Embryonic facial prominence (tissue), 1 donor: Measurements from ENCODE around the gene RALGDS.
"Not testable (repeated sequence)": the region's sequence is repeated elsewhere in the genome, so short reads cannot be mapped to it uniquely, and the experiment has no call there.

Experiments
- DNase-seq: peaks from one replicate; pipeline ENCODE4 v3.0.0-alpha.2; 2016; ENCODE audit errors: extremely low spot score

Gene RALGDS

DNA sequence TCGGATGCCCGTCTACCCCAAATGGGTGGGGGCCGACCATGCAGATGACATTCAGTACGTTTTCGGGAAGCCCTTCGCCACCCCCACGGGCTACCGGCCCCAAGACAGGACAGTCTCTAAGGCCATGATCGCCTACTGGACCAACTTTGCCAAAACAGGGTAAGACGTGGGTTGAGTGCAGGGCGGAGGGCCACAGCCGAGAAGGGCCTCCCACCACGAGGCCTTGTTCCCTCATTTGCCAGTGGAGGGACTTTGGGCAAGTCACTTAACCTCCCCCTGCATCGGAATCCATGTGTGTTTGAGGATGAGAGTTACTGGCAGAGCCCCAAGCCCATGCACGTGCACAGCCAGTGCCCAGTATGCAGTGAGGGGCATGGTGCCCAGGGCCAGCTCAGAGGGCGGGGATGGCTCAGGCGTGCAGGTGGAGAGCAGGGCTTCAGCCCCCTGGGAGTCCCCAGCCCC is 50.5 kb downstream of the RALGDS start:
- not testable (repeated sequence) for DNase-seq

DNA sequence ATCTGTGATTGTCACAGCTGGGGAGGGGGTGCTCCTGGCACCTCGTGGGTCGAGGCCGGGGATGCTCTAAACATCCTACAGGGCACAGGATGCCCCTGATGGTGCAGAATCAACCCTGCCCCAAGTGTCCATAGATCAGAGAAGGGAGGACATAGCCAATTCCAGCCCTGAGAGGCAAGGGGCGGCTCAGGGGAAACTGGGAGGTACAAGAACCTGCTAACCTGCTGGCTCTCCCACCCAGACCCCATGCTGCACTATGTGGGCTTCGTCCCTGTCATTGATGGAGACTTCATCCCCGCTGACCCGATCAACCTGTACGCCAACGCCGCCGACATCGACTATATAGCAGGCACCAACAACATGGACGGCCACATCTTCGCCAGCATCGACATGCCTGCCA is 52.6 kb downstream of the RALGDS start:
- not testable (repeated sequence) for DNase-seq

DNA sequence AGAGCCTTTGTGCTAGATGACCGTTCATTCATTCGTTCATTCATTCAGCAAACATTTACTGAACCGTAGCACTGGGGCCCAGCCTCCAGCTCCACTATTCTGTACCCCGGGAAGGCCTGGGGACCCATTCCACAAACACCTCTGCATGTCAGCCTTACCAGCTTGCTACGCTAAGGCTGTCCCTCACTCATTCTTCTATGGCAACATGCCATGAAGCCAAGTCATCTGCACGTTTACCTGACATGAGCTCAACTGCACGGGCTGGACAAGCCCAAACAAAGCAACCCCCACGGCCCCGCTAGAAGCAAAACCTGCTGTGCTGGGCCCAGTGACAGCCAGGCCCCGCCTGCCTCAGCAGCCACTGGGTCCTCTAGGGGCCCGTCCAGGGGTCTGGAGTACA is 53.2 kb downstream of the RALGDS start:
- no peak for DNase-seq

DNA sequence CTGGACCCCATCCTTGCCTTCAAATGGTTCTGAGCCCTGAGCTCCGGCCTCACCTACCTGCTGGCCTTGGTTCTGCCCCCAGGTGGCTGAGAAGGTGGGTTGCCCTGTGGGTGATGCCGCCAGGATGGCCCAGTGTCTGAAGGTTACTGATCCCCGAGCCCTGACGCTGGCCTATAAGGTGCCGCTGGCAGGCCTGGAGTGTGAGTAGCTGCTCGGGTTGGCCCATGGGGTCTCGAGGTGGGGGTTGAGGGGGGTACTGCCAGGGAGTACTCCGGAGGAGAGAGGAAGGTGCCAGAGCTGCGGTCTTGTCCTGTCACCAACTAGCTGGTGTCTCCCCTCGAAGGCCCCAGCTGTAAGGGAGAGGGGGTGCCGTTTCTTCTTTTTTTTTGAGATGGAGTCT is 54.0 kb downstream of the RALGDS start:
- DNase-seq, result no peak

DNA sequence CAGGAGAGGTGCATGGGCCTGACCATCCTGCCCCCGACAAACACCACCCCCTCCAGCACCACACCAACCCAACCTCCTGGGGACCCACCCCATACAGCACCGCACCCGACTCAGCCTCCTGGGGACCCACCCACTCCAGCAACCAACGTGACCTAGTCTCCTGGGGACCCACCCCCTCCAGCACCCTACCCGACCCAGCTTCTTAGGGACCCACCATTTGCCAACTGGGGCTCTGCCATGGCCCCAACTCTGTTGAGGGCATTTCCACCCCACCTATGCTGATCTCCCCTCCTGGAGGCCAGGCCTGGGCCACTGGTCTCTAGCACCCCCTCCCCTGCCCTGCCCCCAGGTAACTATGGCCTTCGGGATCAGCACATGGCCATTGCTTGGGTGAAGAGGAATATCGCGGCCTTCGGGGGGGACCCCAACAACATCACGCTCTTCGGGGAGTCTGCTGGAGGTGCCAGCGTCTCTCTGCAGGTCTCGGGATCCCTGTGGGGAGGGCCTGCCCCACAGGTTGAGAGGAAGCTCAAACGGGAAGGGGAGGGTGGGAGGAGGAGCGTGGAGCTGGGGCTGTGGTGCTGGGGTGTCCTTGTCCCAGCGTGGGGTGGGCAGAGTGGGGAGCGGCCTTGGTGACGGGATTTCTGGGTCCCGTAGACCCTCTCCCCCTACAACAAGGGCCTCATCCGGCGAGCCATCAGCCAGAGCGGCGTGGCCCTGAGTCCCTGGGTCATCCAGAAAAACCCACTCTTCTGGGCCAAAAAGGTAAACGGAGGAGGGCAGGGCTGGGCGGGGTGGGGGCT is 54.7 kb downstream of the RALGDS start:
- DNase-seq, result no peak

DNA sequence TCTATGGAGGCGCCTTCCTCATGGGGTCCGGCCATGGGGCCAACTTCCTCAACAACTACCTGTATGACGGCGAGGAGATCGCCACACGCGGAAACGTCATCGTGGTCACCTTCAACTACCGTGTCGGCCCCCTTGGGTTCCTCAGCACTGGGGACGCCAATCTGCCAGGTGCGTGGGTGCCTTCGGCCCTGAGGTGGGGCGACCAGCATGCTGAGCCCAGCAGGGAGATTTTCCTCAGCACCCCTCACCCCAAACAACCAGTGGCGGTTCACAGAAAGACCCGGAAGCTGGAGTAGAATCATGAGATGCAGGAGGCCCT is 56.0 kb downstream of the RALGDS start:
- no peak for DNase-seq

DNA sequence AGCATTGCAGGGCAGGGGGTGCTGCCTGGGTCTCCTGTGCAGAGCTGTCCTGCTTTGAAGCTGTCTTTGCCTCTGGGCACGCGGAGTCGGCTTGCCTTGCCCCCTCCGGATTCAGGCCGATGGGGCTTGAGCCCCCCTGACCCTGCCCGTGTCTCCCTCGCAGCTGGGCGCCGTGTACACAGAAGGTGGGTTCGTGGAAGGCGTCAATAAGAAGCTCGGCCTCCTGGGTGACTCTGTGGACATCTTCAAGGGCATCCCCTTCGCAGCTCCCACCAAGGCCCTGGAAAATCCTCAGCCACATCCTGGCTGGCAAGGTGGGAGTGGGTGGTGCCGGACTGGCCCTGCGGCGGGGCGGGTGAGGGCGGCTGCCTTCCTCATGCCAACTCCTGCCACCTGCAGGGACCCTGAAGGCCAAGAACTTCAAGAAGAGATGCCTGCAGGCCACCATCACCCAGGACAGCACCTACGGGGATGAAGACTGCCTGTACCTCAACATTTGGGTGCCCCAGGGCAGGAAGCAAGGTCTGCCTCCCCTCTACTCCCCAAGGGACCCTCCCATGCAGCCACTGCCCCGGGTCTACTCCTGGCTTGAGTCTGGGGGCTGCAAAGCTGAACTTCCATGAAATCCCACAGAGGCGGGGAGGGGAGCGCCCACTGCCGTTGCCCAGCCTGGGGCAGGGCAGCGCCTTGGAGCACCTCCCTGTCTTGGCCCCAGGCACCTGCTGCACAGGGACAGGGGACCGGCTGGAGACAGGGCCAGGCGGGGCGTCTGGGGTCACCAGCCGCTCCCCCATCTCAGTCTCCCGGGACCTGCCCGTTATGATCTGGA is 56.6 kb downstream of the RALGDS start:
- DNase-seq, result no peak

DNA sequence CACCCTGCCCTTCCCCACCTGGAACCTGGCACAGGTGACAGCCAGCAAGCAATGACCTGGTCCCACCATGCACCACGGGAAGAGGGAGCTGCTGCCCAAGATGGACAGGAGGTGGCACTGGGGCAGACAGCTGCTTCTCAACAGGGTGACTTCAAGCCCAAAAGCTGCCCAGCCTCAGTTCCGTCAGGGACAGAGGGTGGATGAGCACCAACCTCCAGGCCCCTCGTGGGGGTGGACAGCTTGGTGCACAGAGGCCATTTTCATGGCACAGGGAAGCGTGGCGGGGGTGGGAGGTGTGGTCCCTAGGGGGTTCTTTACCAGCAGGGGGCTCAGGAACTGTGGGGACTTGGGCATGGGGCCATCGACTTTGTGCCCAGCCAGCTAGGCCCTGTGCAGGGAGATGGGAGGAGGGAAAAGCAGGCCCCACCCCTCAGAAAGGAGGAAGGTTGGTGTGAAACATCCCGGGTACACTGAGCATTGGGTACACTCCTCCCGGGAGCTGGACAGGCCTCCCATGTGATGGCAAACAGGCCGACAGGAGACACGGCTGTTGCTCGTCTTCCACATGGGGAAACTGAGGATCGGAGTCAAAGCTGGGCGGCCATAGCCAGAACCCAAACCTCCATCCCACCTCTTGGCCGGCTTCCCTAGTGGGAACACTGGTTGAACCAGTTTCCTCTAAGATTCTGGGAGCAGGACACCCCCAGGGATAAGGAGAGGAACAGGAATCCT is 57.4 kb downstream of the RALGDS start:
- no peak for DNase-seq

DNA sequence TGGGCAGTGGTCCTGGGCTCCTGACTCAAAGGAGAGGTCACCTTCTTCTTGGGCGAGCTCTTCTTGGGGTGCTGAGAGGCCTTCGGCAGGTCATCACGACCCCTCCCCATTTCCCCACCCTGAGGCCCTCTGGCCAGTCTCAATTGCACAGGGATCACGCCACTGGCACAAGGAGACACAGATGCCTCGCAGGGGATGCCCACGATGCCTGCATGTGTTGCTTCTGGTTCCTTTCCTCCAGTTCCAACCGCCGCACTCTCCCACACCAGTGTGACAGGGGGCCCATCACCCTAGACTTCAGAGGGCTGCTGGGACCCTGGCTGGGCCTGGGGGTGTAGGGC is 57.9 kb downstream of the RALGDS start:
- DNase-seq, result no peak

DNA sequence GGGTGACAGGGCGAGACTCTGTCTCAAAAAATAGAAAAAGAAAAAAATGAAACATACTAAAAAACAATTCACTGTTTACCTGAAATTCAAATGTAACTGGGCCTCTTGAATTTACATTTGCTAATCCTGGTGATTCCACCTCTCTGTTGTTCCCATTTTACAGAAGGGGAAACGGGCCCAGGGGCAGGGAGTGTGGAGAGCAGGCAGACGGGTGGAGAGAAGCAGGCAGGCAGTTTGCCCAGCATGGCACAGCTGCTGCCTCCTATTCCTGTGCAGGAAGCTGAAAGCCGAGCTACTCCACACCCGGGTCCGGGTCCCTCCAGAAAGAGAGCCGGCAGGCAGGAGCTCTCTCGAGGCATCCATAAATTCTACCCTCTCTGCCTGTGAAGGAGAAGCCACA is 58.5 kb downstream of the RALGDS start:
- not testable (repeated sequence) for DNase-seq

DNA sequence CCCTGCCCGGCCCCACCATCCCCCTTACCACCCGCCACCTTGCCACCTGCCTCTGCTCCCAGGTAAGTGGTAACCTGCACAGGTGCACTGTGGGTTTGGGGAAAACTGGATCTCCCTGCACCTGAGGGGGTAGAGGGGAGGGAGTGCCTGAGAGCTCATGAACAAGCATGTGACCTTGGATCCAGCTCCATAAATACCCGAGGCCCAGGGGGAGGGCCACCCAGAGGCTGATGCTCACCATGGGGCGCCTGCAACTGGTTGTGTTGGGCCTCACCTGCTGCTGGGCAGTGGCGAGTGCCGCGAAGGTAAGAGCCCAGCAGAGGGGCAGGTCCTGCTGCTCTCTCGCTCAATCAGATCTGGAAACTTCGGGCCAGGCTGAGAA is 59.3 kb downstream of the RALGDS start, which contains the start of gene CEL:
Gene CEL, plus strand, starts transcription at position 218 of the 382 bp plus-strand sequence. Its CDS starts 22 bp downstream, at position 240.
- DNase-seq, result not testable (repeated sequence)

DNA sequence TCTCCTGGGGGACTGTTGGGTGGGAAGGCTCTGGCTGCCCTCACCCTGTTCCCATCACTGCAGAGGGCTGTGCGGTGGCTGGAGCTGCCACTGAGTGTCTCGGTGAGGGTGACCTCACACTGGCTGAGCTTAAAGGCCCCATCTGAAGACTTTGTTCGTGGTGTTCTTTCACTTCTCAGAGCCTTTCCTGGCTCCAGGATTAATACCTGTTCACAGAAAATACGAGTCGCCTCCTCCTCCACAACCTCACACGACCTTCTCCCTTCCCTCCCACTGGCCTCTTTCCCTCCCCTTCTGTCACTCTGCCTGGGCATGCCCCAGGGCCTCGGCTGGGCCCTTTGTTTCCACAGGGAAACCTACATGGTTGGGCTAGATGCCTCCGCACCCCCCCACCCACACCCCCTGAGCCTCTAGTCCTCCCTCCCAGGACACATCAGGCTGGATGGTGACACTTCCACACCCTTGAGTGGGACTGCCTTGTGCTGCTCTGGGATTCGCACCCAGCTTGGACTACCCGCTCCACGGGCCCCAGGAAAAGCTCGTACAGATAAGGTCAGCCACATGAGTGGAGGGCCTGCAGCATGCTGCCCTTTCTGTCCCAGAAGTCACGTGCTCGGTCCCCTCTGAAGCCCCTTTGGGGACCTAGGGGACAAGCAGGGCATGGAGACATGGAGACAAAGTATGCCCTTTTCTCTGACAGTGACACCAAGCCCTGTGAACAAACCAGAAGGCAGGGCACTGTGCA is 59.8 kb downstream of the RALGDS start:
- not testable (repeated sequence) for DNase-seq

DNA sequence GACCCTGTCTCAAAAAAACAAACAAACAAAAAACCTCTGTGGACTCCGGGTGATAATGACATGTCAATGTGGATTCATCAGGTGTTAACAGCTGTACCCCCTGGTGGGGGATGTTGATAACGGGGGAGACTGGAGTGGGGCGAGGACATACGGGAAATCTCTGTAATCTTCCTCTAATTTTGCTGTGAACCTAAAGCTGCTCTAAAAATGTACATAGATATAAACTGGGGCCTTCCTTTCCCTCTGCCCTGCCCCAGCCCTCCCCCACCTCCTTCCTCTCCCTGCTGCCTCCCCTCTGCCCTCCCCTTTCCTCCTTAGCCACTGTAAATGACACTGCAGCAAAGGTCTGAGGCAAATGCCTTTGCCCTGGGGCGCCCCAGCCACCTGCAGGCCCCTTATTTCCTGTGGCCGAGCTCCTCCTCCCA is 60.6 kb downstream of the RALGDS start:
- no peak for DNase-seq

DNA sequence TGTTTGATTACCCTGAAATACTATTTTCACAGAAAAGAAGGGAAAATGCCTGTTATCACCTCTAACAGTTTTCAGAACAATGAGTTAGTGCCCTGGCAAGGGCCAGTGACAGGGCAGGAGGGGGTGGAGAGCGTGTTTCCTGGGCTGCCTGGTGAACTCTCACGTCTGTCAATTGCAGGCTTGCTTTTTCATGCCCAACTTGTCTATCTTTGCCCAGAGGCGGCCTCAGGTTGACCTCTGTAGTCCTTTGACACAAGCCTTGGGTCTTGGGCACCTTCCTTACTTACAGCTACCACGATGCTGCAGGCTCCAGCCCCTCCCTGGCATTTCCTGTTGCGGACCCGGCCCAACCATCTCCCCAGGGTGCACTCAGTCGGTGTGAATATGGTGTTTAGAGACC is 61.4 kb downstream of the RALGDS start:
- DNase-seq, result no peak

DNA sequence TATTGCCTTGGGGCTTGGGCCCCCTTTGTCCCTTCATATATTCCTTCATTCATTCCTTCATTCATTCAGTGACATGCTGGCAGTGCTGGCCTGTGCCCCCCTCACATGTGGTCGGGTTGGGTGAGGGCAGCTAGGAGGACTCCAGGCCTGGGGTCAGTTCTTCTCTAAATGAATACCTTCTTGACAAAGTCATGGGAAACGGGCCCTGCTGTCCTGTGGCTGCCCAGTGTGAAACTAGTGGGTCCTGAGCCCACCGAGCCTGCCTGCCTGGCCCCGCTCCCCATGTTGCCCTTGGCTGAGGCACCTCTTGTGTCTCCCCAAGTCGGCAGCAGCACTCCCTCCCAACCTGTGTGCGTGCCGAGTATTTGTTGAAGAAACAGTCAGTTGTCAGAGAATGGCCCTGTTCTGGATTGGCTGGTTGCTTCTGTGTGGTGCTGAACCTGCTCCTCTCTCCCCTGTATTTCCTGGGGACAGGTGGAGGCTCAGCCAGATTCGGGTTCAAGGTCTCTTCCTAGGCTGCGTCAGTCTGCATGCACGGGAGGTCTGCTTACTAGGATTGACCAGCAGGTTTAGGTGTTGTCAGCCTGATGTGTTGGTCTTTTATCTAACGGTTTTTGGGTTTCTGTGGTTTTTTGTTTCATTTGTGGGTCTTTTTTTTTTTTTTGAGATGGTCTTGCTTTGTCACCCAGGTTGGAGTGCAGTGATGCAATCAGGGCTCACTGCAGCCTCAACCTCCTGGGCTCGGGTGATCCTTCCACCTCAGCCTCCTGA is 62.3 kb downstream of the RALGDS start:
- no peak for DNase-seq

DNA sequence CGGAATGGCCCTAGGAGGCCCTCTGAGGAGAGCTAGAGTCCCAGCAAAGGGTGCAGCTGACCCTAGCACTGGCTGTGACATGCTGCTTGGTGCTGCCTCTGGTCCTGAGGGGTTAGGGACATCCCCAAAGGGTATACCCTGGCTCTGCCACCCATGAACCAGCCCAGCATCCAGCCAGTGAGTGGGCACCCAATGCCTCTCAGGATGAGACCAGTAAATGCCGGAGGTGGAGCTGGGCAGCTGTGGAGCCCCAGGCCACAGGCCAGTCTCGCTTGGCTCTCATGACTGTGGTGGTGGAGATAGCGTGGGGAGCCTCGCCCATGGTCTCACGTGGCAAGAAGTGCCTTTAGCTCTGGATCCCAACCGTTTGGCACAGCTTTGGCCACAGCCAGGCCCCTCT is 63.0 kb downstream of the RALGDS start:
- no peak for DNase-seq

DNA sequence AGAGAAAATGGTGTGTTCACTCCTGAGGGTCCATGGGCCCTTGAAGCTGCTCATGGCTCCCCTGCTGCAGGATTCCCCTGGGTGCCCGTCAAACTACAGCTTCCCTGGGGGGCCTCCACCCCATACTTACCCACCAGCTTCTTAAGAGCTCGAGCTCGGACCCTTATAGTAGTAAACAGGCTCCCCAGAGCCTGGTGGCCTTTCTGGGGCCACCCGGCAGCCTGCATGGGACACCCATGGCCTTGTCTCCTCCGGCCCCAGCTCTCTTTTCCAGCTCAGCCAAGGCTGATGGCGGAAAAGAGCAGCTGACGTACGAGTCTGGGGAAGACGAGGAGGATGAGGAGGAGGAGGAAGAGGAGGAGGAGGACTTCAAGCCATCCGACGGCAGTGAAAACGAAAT is 63.5 kb downstream of the RALGDS start:
- DNase-seq, result no peak

DNA sequence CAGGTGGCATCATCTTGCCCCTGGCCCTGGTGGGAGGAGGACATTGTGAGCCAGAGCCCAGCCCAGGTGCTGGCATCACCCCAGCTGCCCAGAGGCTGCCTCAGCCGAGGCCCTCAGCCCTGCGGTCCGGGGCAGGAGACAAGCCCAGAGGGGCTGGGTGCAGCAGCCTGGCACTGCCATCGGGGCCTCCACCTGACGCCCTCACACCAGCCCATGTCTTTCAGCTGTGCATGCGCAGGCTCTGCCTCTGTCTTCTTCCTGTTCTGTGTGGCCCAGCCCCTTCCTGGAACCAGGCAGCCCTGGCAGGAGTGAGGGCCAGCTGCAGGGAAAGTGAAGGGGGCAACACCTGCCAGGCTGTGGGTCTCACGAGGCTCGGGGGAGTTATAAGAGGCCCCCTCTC is 64.0 kb downstream of the RALGDS start:
- DNase-seq, result no peak

DNA sequence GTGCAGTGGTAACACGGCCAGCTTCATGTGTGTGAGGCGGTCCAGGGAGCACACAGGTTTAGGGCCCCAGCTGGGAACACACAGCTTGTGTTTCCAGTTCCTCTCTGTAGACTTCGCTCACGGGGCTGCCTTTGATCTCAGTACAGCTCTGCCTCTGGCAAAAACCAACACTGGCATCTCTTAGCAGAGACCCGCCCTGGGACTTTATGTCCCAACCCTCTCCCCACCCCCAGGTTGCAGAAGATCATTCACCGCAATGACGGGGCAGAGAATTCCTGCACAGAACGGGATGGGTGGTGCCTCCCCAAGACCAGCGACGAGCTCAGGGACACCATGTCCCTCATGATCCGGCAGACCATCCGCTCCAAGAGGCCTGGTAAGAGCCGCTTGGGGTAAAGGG is 64.5 kb downstream of the RALGDS start:
- DNase-seq, result no peak

DNA sequence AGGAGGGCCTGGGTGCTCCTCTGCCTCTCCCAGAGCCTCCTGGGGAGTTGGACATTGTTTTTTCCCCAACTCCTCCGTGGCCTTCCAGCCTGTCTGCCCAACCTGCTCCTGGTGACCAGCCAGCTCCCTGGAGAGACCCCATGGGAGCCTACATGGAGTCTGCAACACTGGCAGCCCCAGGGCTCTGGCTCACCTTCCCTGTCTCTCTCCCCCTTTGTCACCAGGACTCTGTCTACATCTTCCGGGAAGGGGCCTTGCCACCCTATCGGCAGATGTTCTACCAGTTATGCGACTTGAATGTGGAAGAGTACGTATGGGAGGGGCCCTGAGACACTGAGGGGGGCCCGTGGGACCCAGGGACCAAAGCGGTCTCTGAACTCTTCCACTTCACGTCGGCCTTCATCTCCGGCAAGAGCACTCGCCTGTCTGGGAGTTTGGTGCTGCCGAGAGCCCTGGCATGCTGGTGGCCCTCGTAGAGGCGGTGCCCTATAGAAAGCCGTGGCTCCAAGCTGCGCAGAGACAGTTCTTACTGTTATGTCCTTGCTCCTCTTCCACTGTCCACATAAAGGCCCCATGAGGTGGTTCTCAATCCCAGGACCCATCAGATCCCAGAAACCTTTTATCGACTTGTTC is 65.1 kb downstream of the RALGDS start:
- no peak for DNase-seq
